A673 (cell line): ENCODE measurements around the gene PFN3. TPM values are rescaled to one million over a fixed set of nuclear protein-coding genes. Genes with fewer than 3 reads are reported as not detected.

Experiments
- BruUV-seq: library from RNA; stranded (reverse); fragments of 400-500 nt; replicated peaks from 2 replicates; lab custom pipeline; 2021; lab: Mats Ljungman, UMichigan
- CTCF ChIA-PET: fragments of 300-600 bp; sonication (Branson Sonifier 250); formaldehyde crosslinking; loops from one replicate; lab custom pipeline; 2022; ENCODE audit warnings: antibody characterized with exemption; lab: Charles Lee
- POLR2A ChIA-PET: fragments of 300-600 bp; sonication (Branson Sonifier 250); formaldehyde crosslinking; loops from one replicate; lab custom pipeline; 2022; ENCODE audit warnings: antibody characterized with exemption; ENCODE audit not compliant: low non-redundant PET; lab: Charles Lee
- DNase-seq: peaks from one replicate; pipeline ENCODE4 v3.0.0-alpha.2; 2015; ENCODE audit warnings: low spot score
- H3K27ac ChIP-seq: fragments of 200-600 bp; sonication (generic); 2 replicates; pipeline ENCODE4 v1.5.1; 2016; ENCODE audit warnings: mixed run types, low read depth, mild to moderate bottlenecking, mixed read lengths, antibody characterized with exemption, low read length; ENCODE audit not compliant: poor library complexity, severe bottlenecking
- H3K27me3 ChIP-seq: fragments of 200-600 bp; sonication (generic); replicated peaks from 2 replicates; pipeline ENCODE4 v1.6.1; 2017; ENCODE audit warnings: mixed run types, low read depth, mild to moderate bottlenecking, mixed read lengths, antibody characterized with exemption, low read length; ENCODE audit not compliant: insufficient read depth, poor library complexity
- H3K36me3 ChIP-seq: fragments of 200-600 bp; sonication (generic); 2 replicates; pipeline ENCODE4 v1.6.1; 2016; ENCODE audit warnings: mixed run types, mild to moderate bottlenecking, mixed read lengths, antibody characterized with exemption, low read length; ENCODE audit not compliant: insufficient read depth, poor library complexity, severe bottlenecking
- H3K4me1 ChIP-seq: fragments of 200-600 bp; sonication (generic); 2 replicates; pipeline ENCODE4 v1.6.1; 2017; ENCODE audit warnings: mixed run types, mild to moderate bottlenecking, mixed read lengths, antibody characterized with exemption, low read length; ENCODE audit not compliant: insufficient read depth, poor library complexity, severe bottlenecking
- H3K4me3 ChIP-seq: fragments of 200-600 bp; sonication (generic); 2 replicates; pipeline ENCODE4 v1.5.1; 2016; ENCODE audit warnings: low read depth, mixed run types, mild to moderate bottlenecking, mixed read lengths, low read length; ENCODE audit not compliant: poor library complexity, severe bottlenecking
- H3K9me3 ChIP-seq: fragments of 200-600 bp; sonication (generic); 2 replicates; pipeline ENCODE4 v1.6.1; 2016; ENCODE audit warnings: mixed run types, low read depth, mild to moderate bottlenecking, mixed read lengths, antibody characterized with exemption, low read length; ENCODE audit not compliant: poor library complexity, severe bottlenecking
- CTCF ChIP-seq: fragments of 300-800, 200-600 bp; sonication (generic); conservative IDR thresholded peaks from 2 replicates; pipeline ENCODE4 v1.5.1; 2017; ENCODE audit warnings: low read depth, mild to moderate bottlenecking, antibody characterized with exemption, low read length, moderate library complexity, mixed read lengths
- EZH2 ChIP-seq: fragments of 200-600 bp; sonication (generic); IDR thresholded peaks from 2 replicates; pipeline ENCODE4 v1.6.1; 2017; ENCODE audit warnings: borderline replicate concordance, low read depth, mild to moderate bottlenecking, mixed read lengths, antibody characterized with exemption, low read length; ENCODE audit not compliant: poor library complexity, severe bottlenecking
- intact Hi-C: fragments of 100-400 bp; cut with micrococcal nuclease; formaldehyde crosslinking; loops from one replicate; pipeline ENCODE4 v1.10.0; 2022; ENCODE audit not compliant: unreplicated experiment
- total RNA-seq: library from RNA; stranded (reverse); gene quantifications from 2 replicates; pipeline ENCODE4 v1.2.3, GENCODE V29; 2021

Gene PFN3
- total RNA-seq, 1 experiment from 2014 or later: not detected

GRCh38 chr5:177367323-177367848 is 33.1 kb downstream of the PFN3 start:
- CTCF ChIA-PET: interaction anchor here (0.6 kb wide), 1 partner anchor 58 kb away, joined by 5 read pairs; no protein-coding TSS in a partner anchor

DNA sequence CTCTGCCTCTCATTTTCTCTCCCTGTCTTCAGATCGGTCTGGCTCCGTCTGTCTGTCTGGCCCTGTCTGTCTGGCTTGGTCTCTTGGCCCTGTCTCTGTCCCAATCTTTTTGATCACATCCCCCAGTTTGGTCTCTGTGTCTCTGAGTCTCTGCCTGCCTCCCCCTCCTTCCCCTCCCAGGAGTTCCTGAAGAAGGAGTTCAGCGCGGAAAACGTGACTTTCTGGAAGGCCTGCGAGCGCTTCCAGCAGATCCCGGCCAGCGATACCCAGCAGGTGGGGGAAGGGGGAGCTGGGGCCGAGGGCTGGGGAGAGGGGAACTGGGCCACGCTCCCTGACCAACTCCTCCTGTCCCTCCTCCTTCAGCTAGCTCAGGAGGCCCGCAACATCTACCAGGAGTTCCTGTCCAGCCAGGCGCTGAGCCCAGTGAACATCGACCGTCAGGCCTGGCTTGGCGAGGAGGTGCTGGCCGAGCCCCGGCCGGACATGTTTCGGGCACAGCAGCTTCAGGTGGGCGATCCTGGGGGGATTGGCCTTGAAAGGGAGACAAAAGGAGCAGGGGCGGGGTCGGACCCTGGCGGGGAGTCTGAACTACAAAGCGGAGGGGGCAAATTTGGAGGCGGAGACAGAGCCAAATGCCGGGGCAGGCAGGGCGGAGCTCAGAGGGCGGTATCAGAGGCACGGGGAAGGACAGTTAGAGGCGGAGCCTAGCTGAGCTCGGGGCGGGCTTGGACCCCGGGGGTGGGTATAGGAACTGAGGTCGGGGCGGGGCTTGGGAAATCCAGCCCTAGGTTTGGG is 33.7 kb downstream of the PFN3 start:
- no peak overlapping the region for H3K27ac ChIP-seq
- POLR2A ChIA-PET: no interaction called here
- BruUV-seq: no TSS peak

More at GRCh38 chr5:177367323-177367848, 33.1 kb downstream of the PFN3 start:
- TF ChIP-seq EZH2 (no peak), CTCF (no peak)
- no peaks in the 10 kb centered on the region for H3K36me3 ChIP-seq
- H3K27ac ChIP-seq: no peak overlapping the region
- H3K27me3 ChIP-seq: no peaks in the 10 kb centered on the region
- intact Hi-C loops: no loop called here
- no peak for DNase-seq
- H3K4me3 ChIP-seq: peak overlapping the region; percentile 28
- no TSS peak for BruUV-seq
- H3K9me3 ChIP-seq: no peaks in the 10 kb centered on the region
- POLR2A ChIA-PET: no interaction called here
- H3K4me1 ChIP-seq: peaks cover 20% of the 10 kb centered on the region

More for the DNA sequence above, 33.7 kb downstream of the PFN3 start:
- H3K27me3 ChIP-seq: no peaks in the 10 kb centered on the region
- H3K9me3 ChIP-seq: no peaks in the 10 kb centered on the region
- peak; percentile 81 for DNase-seq
- CTCF ChIA-PET: interaction anchor here (0.6 kb wide), 1 partner anchor 57 kb away, joined by 5 read pairs; no protein-coding TSS in a partner anchor
- no peak for TF ChIP-seq CTCF
- no peak for TF ChIP-seq EZH2
- no peaks in the 10 kb centered on the region for H3K36me3 ChIP-seq
- H3K4me3 ChIP-seq: peak overlapping the region; percentile 28
- intact Hi-C loops: no loop called here
- peaks cover 20% of the 10 kb centered on the region for H3K4me1 ChIP-seq
